ENCODE results near the gene MAGI2.

MAGI2 gene

DNA sequence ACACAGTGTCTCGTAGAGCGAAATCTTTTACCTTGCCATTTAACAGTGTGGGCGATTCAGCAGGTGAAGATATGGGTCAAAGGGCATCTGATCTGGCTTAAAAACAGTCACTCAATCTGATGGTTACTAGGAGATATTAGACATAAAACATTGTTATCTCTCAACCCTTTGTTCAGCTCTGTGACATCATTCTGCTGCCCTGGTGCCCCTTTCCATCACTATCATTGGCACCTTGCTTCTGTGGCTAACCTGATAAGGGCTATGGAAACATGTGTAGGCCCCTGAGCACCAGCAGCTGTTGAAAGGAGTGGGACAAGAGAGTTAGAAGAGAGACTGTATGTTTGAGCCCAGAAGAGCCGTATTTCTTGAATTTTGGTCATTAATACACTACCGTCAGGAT is 1004.6 kb downstream of the MAGI2 start:
- ATAC-seq, result no peak

GRCh38 chr7:78444267-78444666 is 1009.2 kb downstream of the MAGI2 start:
- no peak for ATAC-seq

DNA sequence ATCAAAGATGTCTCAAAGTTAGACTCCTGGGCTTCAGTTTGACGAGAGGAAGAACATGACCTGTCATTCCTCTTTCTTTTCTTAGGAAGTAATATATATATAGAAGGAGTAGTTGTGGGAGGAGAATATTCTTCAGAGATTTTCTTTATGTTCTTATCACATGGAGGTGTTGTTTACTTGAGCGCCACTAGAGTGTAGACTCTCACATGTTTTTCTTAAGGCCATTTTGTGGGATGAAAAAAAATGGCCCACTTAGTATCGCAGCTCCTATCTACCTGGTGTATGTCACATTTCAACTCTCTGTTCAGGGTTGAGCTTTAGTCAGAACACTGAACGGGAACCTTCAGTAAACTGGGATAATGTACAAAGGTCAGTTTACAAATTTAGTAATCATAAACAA is 1009.7 kb downstream of the MAGI2 start:
- ATAC-seq, result no peak

- no peak for ATAC-seq
Measured at GRCh38 chr7:78441737-78442136, 1011.7 kb downstream of the MAGI2 start.

- no peak for ATAC-seq
Measured at GRCh38 chr7:78438433-78438832, 1015.0 kb downstream of the MAGI2 start.

DNA sequence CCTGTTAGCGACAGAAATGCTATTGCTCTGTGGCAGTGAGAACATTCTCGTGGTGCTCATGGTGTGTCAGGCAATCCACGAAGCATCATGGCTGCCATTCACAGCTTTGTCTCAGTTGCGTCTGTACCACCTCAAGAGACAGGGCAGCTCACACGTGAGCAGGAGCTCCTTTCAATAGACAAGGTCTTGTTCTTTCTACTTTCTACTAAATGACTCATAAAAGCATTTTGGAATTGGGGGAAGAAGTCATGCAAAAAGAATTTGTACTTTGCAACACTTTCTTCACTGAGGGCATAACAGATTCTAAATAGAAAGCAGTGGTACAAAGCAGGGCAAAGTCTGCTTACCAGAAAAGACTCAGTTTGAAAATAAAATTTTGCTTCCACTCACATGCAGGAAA is 1016.3 kb downstream of the MAGI2 start:
- ATAC-seq, result no peak

DNA sequence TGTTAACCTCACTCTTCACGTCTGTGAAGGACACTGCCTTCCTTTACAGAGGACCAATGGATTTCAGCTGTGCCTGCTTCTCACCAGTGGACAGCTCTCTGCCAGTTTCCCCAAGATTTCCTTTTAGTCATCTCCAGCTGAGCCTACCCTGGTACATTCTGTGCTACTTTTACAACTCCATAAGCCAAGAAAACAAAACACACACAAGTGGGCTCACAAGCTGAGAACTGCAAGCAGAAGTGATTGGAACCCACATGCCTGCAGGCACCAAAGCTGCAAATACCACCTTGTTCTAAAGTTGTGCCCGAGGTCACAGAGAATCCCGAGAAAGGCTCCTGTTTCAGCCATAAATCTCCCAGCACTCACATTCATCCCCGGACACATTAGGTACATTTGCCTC is 1018.1 kb downstream of the MAGI2 start:
- ATAC-seq, result no peak

GRCh38 chr7:78434281-78434680 is 1019.2 kb downstream of the MAGI2 start:
- ATAC-seq, result no peak

GRCh38 chr7:78433421-78433820 is 1020.0 kb downstream of the MAGI2 start:
- no peak for ATAC-seq

DNA sequence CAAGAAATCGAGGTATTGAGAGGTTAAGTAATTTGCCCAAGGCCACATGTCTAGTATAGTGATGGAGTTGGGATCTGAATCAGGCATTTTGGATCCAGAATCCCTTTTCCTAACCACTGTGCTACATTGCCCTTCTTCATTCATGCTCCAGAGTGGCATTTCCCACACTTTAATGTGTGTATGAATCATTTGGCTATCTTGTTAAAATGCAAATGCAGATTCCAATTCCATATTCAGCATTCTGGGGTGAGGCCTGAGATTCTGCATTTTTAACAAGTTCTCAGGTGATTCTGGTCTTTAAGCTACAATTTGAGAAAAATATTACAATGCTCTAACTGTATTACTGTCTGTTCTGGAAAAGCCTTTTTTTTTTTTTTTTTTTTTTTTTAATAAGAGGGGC is 1023.6 kb downstream of the MAGI2 start:
- ATAC-seq, result no peak

DNA sequence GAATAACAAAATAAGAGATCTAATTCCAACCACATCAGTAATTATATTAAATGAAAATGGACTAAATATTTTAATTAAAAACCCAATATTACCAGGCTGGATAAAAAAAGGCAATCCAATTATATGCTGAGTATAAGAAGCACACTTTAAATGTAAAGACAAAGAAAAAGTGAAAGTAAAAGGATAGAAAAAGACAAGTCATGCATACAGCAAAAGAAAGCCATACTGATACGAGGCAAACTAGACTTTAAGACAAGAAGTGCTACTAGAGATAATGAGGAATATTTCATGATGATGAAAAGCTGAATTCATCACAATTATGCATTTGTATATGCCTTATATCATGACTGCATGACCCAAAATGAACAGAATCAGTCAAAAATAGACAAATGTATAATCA is 1026.3 kb downstream of the MAGI2 start:
- ATAC-seq, result no peak

- ATAC-seq, result no peak
Measured at GRCh38 chr7:78420001-78420400, 1033.5 kb downstream of the MAGI2 start.

DNA sequence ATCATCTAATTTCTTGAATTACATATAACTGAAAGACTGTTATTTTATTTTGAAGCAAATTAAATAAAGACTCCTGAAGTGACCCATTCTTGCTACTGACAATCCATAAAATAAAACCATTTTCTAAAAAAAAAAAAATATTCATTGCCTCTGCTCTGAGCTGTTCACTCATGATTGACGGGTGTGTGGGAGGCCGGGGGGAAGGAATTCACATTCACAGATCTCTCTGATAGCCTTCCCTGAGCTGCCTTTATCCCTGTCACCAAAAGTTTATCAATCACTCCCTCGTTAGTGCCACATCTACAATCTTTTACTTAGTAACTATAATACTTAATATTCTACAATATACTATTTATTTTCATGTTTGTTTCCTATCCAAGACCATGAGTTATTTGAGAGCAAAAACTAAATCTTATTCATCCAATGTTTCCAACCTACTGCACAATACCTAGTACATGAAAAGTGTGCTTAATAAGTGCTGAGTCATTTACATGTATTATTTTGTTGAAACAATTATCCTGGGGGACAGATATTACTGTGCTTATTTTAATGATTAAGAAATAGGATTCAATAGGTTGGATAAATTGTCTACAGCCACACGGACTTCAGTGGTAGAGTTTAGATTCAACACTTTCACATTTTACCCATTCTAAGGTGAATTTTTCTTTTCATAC is 1036.2 kb downstream of the MAGI2 start:
- ATAC-seq, result no peak

GRCh38 chr7:78413568-78413967 is 1039.9 kb downstream of the MAGI2 start:
- no peak for ATAC-seq

GRCh38 chr7:78412216-78412858 is 1041.1 kb downstream of the MAGI2 start:
- no peak for ATAC-seq

DNA sequence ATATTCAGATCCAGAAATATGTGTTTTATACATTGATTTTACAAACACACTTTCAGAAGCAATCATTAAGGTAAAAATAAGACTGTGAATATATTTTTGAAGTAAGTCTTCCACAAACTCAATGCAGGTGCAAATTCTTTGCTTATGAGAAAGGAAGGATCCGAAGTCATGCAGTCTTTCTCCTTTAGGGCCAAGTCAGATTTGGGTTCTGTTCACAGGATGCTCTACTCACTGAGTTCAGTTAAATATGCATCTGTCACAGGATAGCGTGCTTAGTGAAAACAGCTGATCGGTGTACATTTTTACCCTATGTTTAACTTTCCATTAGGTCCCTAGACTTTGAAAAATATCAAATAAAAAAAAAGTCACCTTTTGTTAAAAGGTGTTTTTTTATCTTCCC is 1046.4 kb downstream of the MAGI2 start:
- no peak for ATAC-seq

- no peak for ATAC-seq
Measured at GRCh38 chr7:78406531-78406930, 1046.9 kb downstream of the MAGI2 start.

GRCh38 chr7:78402096-78402495 is 1051.4 kb downstream of the MAGI2 start:
- peak in 1 of 2 donors; percentile 28 for ATAC-seq

GRCh38 chr7:78400038-78400437 is 1053.4 kb downstream of the MAGI2 start:
- no peak for ATAC-seq

- no peak for ATAC-seq
Measured at GRCh38 chr7:78399033-78399769, 1054.3 kb downstream of the MAGI2 start.

DNA sequence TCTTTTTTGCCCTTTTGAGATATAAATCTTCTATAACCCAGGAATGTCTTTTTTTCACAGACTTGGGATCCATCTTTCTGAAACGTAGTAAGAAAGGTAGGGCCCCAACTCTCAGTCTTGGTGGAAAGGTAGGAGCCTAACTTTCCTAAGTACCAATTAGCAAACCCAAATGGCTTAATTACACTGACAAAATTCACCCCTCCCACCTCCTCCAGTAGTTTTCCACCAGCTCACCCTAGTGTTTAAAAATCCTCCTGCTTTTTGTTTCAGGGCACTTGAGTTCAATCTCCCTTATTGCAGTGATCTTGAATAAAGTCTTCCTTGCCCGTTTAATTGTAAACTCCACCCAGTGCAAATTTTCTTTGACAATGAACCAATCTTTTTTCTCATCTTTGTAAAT is 1054.9 kb downstream of the MAGI2 start:
- no peak for ATAC-seq

DNA sequence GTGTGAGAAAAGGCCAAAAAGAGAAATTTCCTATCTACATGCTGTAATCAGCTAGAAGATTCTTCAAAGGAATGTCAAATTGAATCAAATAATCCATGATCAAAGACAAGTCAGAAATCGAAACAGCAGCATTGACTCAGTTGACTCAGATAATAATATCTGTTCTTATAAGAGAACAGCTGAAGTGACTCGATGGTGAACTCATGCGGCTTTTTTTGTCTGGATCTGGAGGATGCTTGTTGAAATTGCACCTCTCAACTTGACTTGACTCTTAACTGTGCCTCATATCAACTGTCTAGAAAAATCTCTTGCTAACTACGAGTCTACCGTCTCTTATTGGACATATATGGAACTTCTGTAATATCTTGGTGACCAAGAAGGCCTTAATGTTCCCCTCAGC is 1055.4 kb downstream of the MAGI2 start:
- ATAC-seq, result no peak

DNA sequence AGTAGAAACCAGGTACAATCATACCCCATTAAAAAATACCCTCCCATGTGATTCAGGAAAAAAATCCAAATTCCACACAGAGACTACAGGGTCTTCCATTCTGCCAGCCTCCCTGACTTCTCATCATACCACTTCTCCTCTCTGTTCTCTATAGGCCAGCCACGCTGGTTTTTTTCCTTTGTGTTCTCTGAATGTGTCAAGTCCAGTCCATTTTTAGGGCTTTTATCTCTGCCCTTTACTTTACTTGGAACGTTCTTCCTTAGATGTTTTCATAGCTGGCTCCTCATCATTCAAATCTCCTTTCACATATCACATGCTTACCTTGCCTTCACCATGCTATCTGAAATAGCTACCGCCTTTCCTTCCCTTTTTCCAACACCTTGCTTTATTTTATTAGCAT is 1057.3 kb downstream of the MAGI2 start:
- ATAC-seq, result no peak
